Testis (tissue), 3 donors: Measurements from ENCODE around the gene NLRP3. TPM values are rescaled to one million over a fixed set of nuclear protein-coding genes. Genes with fewer than 3 reads are reported as not detected.
"Not testable (repeated sequence)": the region's sequence is repeated elsewhere in the genome, so short reads cannot be mapped to it uniquely, and the experiment has no call there.

ENCODE experiments used
- DNase-seq: peaks from one replicate; pipeline ENCODE4 v3.0.0-alpha.2; 2019
- H3K27ac ChIP-seq, 2 donors: fragments of 200-600 bp; sonication (generic); one replicate each; pipeline ENCODE4 v1.5.1; 2019
- H3K27me3 ChIP-seq: fragments of 200-600 bp; sonication (generic); one replicate; pipeline ENCODE4 v1.5.1; 2019
- H3K36me3 ChIP-seq: fragments of 200-600 bp; sonication (generic); one replicate; pipeline ENCODE4 v1.5.1; 2017; ENCODE audit warnings: low read depth; ENCODE audit errors: missing control alignments
- H3K4me1 ChIP-seq: fragments of 200-600 bp; sonication (generic); one replicate; pipeline ENCODE4 v1.5.1; 2019
- H3K4me3 ChIP-seq, 2 donors: fragments of 200-600 bp; sonication (generic); one replicate each; pipeline ENCODE4 v1.5.1; 2017 to 2019
- H3K9me3 ChIP-seq: fragments of 200-600 bp; sonication (generic); one replicate; pipeline ENCODE4 v1.5.1; 2017
- CTCF ChIP-seq, 3 experiments: fragments of 450-650 bp in 2 of 3; fragments of 200-600 bp in 1 of 3; sonication (generic) in 1 of 3; IDR thresholded peaks; one replicate each; pipeline ENCODE4 v1.5.1; 2016 to 2019; ENCODE audit warnings: antibody characterized with exemption in 3 of 3, mild to moderate bottlenecking in 2 of 3, moderate library complexity in 1 of 3
- POLR2A ChIP-seq: fragments of 450-650 bp; IDR thresholded peaks from one replicate; pipeline ENCODE4 v1.6.1; 2017; ENCODE audit warnings: antibody characterized with exemption, mild to moderate bottlenecking, moderate library complexity
- WGBS, 2 donors: methylation state at CpG; one replicate each; pipeline ENCODE4 v1.1.5; 2018; 5-methylcytosine and 5-hydroxymethylcytosine counted together
- intact Hi-C: fragments of 100-400 bp; cut with DNase I; formaldehyde crosslinking; loops from one replicate; pipeline ENCODE4 v1.15.1; 2023; ENCODE audit warnings: low total_unique reads
- polyA plus RNA-seq: library from polyadenylated mRNA; stranded (reverse); fragments of 350-450 nt; fragmentation: Illumina TruSeq; extraction: RNeasy Lipid Tissue Mini Kit (QIAGEN cat#74804); gene quantifications from one replicate; pipeline ENCODE4 v1.2.3, GENCODE V29; 2014; ENCODE audit warnings: low read depth, low replicate concordance; ENCODE audit not compliant: insufficient read depth
- total RNA-seq, 2 donors: library from RNA; depleted of rRNA; stranded (reverse); fragments of >200 nt; gene quantifications; one replicate each; pipeline ENCODE4 v1.2.3, GENCODE V29; 2016

The NLRP3 gene
- total and polyA plus RNA-seq, 3 donors from 2014 or later, result 0.31 to 1.4 (median 0.92) TPM

GRCh38 chr1:247471445-247472016, 55.6 kb downstream of the NLRP3 start:
- Histone ChIP-seq H3K9me3 (no peaks in the 10 kb centered on the region), H3K27me3 (no peaks in the 10 kb centered on the region), H3K4me1 (no peaks in the 10 kb centered on the region), H3K27ac (no peak overlapping the region), H3K4me3 (no peak overlapping the region), H3K36me3 (no peaks in the 10 kb centered on the region)
- WGBS, 2 donors, result 72 to 89% methylated on average over 12 of the region's 12 CpGs
- no peak for TF ChIP-seq CTCF (IDR thresholded peaks at IDR 0.05)
- DNase-seq, result no peak
- intact Hi-C loops, result no loop called here

GRCh38 chr1:247472035-247472434, 56.1 kb downstream of the NLRP3 start:
- Histone ChIP-seq H3K4me3 (no peak overlapping the region), H3K36me3 (no peaks in the 10 kb centered on the region), H3K27me3 (no peaks in the 10 kb centered on the region), H3K27ac (no peak overlapping the region), H3K4me1 (no peaks in the 10 kb centered on the region), H3K9me3 (no peaks in the 10 kb centered on the region)
- intact Hi-C loops, result no loop called here
- 88% methylated on average over 1 of the region's 1 CpG for WGBS, 2 donors
- DNase-seq, result no peak
- no peak for TF ChIP-seq CTCF (IDR thresholded peaks at IDR 0.05)
- no peak for TF ChIP-seq POLR2A

- no peaks in the 10 kb centered on the region for H3K36me3 ChIP-seq
- no peak overlapping the region for H3K4me3 ChIP-seq
- no peaks in the 10 kb centered on the region for H3K27me3 ChIP-seq
- H3K4me1 ChIP-seq, result no peaks in the 10 kb centered on the region
- intact Hi-C loops, result no loop called here
- H3K9me3 ChIP-seq, result no peaks in the 10 kb centered on the region
- 86 to 93% methylated on average over 3 of the region's 3 CpGs for WGBS, 2 donors
- TF ChIP-seq CTCF (IDR thresholded peaks at IDR 0.05) (no peak), POLR2A (no peak)
- H3K27ac ChIP-seq, result no peak overlapping the region
- no peak for DNase-seq
Observed at GRCh38 chr1:247474367-247474766, 58.4 kb downstream of the NLRP3 start.

- Histone ChIP-seq H3K9me3 (no peaks in the 10 kb centered on the region), H3K27ac (no peak overlapping the region), H3K27me3 (no peaks in the 10 kb centered on the region), H3K4me1 (no peaks in the 10 kb centered on the region), H3K36me3 (no peaks in the 10 kb centered on the region), H3K4me3 (no peak overlapping the region)
- DNase-seq, result no peak
- intact Hi-C loops, result no loop called here
- WGBS, 2 donors, result 96 to 98% methylated on average over 2 of the region's 2 CpGs
- TF ChIP-seq POLR2A, result no peak
- no peak for TF ChIP-seq CTCF (IDR thresholded peaks at IDR 0.05)
Observed at GRCh38 chr1:247475793-247476192, 59.8 kb downstream of the NLRP3 start.

- DNase-seq, H3K9me3 ChIP-seq, H3K27ac ChIP-seq, H3K4me1 ChIP-seq, intact Hi-C loops, H3K27me3 ChIP-seq, H3K4me3 ChIP-seq, H3K36me3 ChIP-seq: not testable (repeated sequence)
- WGBS, 2 donors, result 93 to 94% methylated on average over 6 of the region's 6 CpGs
Observed at GRCh38 chr1:247476328-247477058, 60.5 kb downstream of the NLRP3 start.
